BJ (cell line): Measurements from ENCODE around the gene UBE2J2. TPM values are rescaled to one million over a fixed set of nuclear protein-coding genes. Genes with fewer than 3 reads are reported as not detected.
"Not testable (repeated sequence)": the region's sequence is repeated elsewhere in the genome, so short reads cannot be mapped to it uniquely, and the experiment has no call there.

Experiments used
- CTCF ChIA-PET: fragments of 350-600 bp; formaldehyde crosslinking; extraction: SDS; loops from one replicate; lab custom pipeline; 2021; ENCODE audit warnings: antibody characterized with exemption, inconsistent platforms; lab: Yijun Ruan, JAX
- POLR2A ChIA-PET: fragments of 300-600 bp; sonication (Branson Sonifier 250); formaldehyde crosslinking; extraction: SDS; loops from one replicate; lab custom pipeline; 2021; ENCODE audit warnings: antibody characterized with exemption; lab: Charles Lee
- DNase-seq: peaks from one replicate; pipeline ENCODE4 v3.0.0-alpha.2; 2011; ENCODE audit warnings: low read depth
- H3K27me3 ChIP-seq: 2 replicates; pipeline ENCODE4 v1.6.0; 2011; ENCODE audit warnings: low read length; ENCODE audit not compliant: control insufficient read depth, insufficient read depth
- H3K36me3 ChIP-seq: 2 replicates; pipeline ENCODE4 v1.5.1; 2011; ENCODE audit warnings: low read length; ENCODE audit not compliant: control insufficient read depth, insufficient read depth
- H3K4me3 ChIP-seq: 2 replicates; pipeline ENCODE4 v1.5.1; 2011; ENCODE audit warnings: low read depth, mild to moderate bottlenecking, control low read depth, low read length
- CTCF ChIP-seq: IDR thresholded peaks from 2 replicates; pipeline ENCODE4 v1.5.1; 2011; ENCODE audit warnings: low read depth, mild to moderate bottlenecking, control low read depth, inconsistent platforms, low read length, moderate library complexity; ENCODE audit not compliant: insufficient read depth
- polyA plus RNA-seq: library from polyadenylated mRNA; depleted of rRNA; stranded (reverse); fragments of >200 nt; gene quantifications from 2 replicates; pipeline ENCODE4 v1.2.3, GENCODE V29; 2011

The UBE2J2 gene
- polyA plus RNA-seq, 1 experiment: 25.7 TPM

GRCh38 chr1:1253314-1253713 is 20.3 kb downstream of the UBE2J2 start:
- TF ChIP-seq CTCF: no peak

GRCh38 chr1:1250786-1251284 is 22.8 kb downstream of the UBE2J2 start:
- no peak for TF ChIP-seq CTCF
- Histone ChIP-seq H3K27me3 (no peaks in the 10 kb centered on the region), H3K4me3 (no peak overlapping the region), H3K36me3 (peaks cover 11% of the 10 kb centered on the region)
- POLR2A ChIA-PET: no interaction called here
- CTCF ChIA-PET: interaction anchor here (1.1 to 4.6 kb wide), 5 partner anchors 11 to 133 kb away, joined by 4 to 22 read pairs (median 7); no protein-coding TSS in a partner anchor
- DNase-seq: no peak

More at GRCh38 chr1:1253314-1253713, 20.3 kb downstream of the UBE2J2 start:
- Histone ChIP-seq H3K4me3 (no peak overlapping the region), H3K27me3 (no peaks in the 10 kb centered on the region), H3K36me3 (peaks cover 16% of the 10 kb centered on the region)
- ChIA-PET POLR2A (no interaction called here), CTCF (interaction anchor here (4.6 kb wide), 1 partner anchor 131 kb away, joined by 22 read pairs; no protein-coding TSS in a partner anchor)
- no peak for DNase-seq

- CTCF ChIA-PET: interaction anchor here (0.7 kb wide), 1 partner anchor 268 kb away, joined by 3 read pairs; no protein-coding TSS in a partner anchor
- POLR2A ChIA-PET, H3K36me3 ChIP-seq, H3K4me3 ChIP-seq, H3K27me3 ChIP-seq, DNase-seq: not testable (repeated sequence)
These were observed 25.4 kb downstream of the UBE2J2 start for GRCh38 chr1:1248009-1248913.

GRCh38 chr1:1247341-1247913 is 26.2 kb downstream of the UBE2J2 start:
- Histone ChIP-seq H3K4me3 (no peak overlapping the region), H3K27me3 (no peaks in the 10 kb centered on the region), H3K36me3 (peaks cover 2% of the 10 kb centered on the region)
- no peak for TF ChIP-seq CTCF
- ChIA-PET CTCF (interaction anchor here (0.7 to 2.5 kb wide), 2 partner anchors 125 to 267 kb away, joined by 3 to 10 read pairs; no protein-coding TSS in a partner anchor), POLR2A (no interaction called here)
- no peak for DNase-seq

GRCh38 chr1:1246577-1247340 is 26.9 kb downstream of the UBE2J2 start, which contains the start of gene C1QTNF12:
C1QTNF12 (minus strand) TSS chr1:1246722; CDS start chr1:1246690, 32 bp downstream.
- Histone ChIP-seq H3K4me3 (no peak within 1 kb of the TSS), H3K36me3 (peaks cover 1% of the 10 kb centered on the region; the same call in 1 of the 2 replicates), H3K27me3 (no peaks in the 10 kb centered on the region)
- TF ChIP-seq CTCF: no peak
- POLR2A ChIA-PET: no interaction called here
- CTCF ChIA-PET: interaction anchor here (2.5 kb wide), 1 partner anchor 125 kb away, joined by 10 read pairs; no protein-coding TSS in a partner anchor
- no peak for DNase-seq
